NCI-H1694 (cell line): ENCODE measurements around the gene SPTBN5.

Experiments used
- DNase-seq: peaks from one replicate; lab custom pipeline; 2025; lab: John Stamatoyannopoulos, UW

Gene SPTBN5

DNA sequence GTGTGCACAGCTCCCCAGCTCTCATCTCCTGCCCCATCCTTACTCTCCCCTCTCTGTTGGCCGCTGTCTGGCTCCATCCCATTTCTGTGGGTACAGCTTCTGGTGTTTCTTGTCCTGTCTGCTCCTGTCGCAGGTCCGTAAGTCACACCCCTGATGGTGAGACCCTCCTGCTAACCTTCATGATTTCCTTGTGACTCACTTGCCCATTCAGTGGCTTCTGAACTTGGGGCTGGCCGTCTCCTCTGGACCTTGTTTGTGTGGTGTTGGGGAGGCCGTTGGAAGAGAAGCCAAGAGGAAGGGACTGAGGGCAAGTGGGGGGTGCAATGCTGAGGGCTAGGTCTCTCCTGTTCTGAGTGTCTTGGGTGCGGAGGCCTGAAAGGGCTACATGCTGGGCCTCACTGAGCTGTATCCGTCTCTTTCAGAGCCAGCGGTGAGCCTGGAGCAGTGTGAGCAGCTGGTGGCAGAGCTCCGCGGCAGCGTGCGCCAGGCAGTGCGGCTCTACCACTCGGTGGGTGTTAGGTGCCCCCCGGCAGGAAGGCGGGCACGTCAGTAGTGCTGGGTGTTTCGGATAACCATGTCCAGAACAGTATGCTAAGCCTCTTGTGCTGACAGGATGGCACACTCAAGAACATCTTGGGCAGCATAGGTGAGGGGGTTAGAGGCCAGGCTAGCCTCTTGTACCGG lies 69.6 kb downstream of the SPTBN5 start:
- DNase-seq: no peak

DNA sequence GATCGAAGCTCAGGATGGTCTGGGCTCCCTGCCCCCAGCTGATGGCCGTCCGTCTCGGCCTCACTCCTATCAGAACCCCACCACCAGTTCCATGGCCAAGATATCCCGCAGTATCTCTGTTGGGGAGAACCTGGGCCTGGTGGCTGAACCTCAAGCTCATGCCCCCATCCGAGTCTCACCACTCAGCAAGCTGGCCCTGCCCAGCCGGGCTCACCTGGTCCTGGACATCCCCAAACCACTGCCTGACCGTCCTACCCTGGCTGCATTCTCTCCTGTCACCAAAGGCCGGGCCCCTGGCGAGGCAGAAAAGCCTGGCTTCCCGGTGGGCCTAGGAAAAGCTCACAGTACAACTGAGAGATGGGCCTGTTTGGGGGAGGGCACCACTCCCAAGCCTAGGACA lies 70.4 kb downstream of the SPTBN5 start:
- DNase-seq: no peak

DNA sequence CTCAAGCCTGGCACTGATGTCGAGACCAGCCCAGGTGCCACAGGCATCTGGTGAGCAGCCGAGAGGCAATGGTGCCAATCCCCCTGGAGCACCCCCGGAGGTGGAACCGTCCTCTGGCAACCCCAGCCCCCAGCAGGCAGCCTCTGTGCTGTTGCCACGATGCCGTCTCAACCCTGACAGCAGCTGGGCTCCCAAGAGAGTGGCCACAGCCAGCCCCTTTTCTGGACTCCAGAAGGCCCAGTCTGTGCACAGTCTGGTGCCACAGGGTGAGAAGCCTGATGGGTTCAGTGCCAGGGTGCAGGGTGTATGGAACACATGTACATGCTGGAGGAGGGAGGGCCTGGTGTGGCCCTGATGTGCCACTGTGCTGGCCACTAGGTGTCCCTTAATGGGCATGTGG lies 70.9 kb downstream of the SPTBN5 start:
- no peak for DNase-seq

DNA sequence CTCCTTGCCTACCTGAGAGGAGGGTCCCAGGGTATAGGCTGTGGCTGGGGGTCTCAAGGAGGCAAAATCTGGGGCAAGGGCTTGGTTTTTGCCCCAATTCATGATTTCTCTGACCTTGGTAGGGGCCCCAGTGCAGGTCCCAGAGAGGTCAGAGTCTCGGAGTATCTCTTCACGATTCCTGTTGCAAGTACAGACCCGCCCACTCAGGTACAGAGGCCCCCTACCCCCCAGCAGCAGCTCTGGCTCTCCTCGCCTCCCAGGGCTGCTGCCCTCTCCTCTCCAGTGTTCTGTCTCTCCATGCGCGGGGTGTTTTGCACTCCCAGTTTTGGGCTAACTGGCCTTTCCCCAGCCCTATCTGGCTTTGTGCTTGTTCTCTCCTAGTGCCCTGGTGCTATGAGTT lies 71.4 kb downstream of the SPTBN5 start:
- no peak for DNase-seq

DNA sequence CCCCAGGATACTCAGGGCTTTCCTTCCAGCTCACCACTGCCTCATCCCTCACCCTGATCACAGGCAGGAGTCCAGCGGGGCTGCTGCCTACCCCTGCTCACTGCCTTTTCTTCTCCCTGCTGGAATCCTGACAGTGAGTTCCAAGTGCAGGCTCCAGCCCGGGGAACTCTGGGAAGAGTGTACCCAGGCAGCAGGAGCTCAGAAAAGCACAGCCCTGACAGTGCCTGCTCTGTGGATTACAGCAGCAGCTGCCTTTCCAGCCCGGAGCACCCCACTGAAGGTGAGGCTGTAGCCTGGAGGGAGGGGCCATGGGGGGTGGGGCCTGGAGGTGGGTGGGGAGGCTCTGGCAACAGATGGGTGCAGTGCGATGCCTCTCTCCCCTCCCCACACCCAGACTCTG lies 72.0 kb downstream of the SPTBN5 start:
- peak; percentile 18 for DNase-seq

DNA sequence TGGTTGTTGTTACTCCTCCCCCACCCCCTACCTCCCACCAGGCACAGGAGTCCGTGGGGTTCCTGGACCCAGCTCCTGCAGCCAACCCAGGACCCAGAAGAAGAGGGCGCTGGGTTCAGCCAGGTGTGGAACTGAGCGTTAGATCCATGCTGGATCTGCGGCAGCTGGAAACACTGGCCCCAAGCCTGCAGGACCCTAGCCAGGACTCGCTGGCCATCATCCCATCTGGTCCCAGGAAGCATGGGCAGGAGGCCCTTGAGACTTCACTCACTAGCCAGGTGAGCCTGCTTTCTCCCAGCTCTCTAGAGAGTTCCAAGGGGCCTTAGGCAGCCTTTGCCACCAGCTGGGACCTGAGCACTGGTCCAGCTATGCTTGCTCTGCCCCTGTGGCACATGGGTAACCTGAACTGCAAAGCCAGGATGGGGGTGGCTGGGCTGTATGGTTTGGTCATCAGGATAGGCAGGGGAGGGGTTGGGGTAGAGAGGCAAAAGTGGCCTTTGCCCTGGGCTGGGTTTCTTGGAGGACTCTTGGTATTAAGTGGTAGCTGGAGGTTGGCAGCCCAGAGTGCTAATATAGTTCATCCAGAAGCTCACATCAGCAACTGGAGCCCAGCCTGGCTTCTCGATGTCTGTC lies 72.9 kb downstream of the SPTBN5 start:
- no peak for DNase-seq

DNA sequence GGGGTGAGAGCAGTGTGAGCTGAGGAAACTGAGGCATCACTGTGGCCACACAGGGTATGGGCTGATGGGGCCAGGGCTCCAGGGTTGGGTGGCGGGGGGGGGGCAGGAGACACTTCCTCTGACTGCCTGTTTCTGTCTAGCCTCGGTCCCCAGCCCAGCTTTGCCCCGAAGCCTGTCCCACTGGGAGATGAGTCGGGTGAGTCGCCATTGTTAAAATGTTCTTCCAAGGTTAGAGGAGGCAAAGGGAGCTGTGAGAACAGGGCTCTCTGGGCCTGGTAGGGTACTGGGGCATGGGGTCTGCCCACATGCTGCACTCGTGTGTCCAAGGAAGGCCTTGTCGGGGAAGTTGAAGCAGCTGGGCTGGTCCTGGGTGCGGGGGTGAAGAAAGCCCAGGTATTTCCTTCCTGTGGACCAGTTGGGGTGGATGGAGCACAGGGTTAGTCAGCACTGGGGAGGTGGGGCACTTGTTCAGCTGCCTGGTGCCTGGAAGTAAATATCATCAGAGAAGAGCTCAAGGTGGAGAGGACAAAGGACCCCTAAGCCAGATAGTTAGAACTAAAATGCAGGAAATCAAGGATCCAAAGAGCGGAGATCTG lies 74.3 kb downstream of the SPTBN5 start:
- no peak for DNase-seq

DNA sequence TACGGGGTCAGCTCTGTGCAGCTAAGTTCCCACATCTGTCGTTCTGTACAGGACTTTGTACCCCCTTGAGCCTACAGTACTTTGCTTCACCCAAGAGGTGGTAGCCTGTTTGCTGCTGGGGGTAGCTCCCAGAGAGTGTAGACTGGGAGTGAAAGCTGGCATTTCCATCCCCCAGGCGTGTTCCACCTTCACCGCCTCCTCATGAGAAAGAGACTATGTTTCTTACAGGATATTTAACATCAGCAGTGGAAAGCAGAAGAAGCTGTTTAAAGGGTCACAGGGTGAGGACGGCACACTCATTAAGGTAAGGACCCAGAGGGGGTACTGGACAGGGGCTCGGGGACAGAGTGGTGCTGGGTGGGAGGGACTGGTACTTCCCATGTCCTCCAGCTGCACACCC lies 76.1 kb downstream of the SPTBN5 start:
- no peak for DNase-seq

DNA sequence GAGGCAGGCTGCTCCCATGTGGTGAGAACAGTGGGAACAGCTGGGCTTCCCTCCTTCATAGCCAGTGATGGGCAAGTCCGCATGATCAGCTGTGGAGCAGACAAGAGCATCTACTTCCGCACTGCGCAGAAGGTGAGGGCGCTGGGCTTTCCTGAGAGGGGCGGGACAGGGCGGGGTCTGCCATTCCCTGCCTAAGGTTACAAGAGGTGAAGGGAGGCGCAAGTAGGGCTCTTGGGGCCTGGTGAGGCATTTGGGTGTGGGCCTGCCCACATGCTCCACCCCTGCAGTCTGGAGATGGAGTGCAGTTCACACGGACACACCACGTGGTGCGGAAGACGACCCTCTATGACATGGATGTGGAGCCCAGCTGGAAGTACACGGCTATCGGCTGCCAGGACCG lies 76.5 kb downstream of the SPTBN5 start:
- no peak for DNase-seq

DNA sequence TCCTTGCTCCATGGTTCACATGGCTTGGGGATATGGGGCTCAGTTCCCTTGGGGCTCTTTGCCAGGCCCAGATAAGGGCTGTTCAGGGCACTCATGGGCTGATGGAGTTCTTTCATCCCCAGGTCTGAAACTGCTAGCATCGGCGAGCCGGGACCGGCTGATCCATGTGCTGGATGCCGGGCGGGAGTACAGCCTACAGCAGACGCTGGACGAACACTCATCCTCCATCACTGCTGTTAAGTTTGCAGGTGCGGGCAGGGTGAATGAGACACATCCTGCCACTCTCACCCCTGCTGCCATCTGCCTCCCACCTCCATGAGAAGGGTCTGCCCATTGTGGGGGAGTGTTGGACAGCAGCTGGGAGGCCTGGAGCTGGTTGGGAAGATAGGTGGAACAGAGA lies 77.1 kb downstream of the SPTBN5 start:
- no peak for DNase-seq

DNA sequence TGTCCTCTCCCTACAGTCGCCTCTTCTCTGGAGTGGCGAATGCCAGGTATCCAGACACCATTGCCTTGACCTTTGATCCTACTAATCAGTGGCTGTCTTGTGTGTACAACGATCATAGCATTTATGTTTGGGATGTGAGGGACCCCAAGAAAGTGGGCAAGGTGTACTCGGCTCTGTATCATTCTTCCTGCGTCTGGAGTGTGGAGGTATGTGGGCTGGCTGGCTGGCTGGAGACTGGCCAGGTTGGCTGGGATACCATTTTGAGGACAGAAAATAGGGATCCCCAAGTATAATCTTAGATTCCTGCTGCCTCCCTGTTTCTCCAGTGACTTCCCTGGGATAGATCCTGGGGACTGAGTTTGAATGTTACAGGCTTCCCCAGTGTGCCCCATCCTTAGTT lies 79.3 kb downstream of the SPTBN5 start:
- DNase-seq: no peak

DNA sequence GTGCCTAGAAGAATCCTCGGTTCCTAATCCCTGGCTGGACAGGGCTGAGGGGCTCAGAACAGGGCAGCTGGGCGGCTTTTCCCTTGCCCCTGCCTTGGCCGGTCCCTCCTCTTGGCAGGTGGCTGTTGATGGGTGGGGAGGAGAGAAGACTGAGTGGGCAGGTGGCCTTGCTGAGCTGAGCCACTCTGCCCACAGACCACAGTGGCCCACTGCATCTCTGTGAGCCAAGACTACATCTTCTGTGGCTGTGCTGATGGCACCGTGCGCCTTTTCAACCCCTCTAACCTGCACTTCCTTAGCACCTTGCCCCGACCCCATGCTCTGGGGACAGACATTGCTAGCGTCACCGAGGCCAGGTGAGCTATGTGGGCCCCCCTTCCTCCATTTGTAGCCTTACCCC lies 80.4 kb downstream of the SPTBN5 start:
- no peak for DNase-seq

DNA sequence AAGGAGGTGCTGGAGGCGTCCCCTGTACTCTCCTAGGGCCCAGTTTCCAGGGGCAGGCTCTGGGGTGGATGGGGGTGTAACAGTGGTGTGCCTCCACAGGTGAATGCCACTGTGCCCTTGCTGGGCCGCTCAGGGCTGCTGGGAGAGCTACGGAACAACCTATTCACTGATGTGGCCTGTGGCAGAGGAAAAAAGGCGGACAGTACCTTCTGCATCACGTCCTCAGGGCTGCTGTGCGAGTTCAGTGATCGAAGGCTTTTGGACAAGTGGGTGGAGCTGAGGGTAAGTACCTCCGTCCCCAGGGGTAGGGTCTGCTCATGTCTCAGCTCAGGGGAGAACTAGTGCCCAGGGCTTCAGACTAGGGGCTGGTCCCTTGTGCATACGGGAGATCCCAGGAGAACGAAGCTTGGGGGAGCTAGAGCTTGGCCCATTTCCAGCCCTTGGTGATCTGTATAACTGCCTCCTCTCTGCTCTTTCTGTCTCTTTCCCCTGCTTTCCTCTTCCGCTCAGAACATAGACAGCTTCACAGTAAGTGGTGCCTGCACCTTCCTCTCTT lies 81.0 kb downstream of the SPTBN5 start:
- no peak for DNase-seq

DNA sequence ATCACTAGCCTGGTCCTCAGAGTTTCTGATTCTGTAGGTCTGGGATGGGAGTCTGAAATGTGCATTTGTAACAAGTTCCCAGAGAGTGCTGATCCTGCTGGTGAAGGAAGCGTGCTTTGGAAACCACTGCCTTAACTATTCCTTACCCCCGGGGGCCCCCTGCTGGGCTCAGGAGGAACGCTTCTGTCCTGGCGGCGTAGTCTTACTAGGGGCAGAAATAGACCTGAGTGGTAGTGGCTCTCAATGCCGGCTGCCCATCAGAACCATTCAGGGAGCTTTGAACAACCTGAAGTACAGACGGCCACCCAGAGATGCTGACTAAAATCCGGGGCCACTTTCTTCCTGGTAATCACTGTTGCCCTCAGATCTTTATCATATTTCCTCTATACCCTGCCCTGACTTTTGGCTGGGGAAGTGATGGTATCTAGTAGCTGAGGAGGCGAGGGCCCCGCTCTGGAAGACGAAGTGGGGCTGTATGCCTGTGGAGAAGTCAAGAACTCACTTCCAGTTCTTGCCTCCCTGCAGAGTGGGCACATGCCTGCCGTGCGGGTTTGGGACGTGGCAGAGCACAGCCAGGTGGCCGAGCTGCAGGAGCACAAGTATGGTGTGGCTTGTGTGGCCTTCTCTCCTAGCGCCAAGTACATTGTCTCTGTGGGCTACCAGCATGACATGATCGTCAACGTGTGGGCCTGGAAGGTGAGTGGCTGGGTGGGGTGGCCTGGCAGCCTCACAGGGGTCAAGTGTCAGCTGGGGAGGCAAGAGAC lies 82.2 kb downstream of the SPTBN5 start:
- peak; percentile 69 for DNase-seq

DNA sequence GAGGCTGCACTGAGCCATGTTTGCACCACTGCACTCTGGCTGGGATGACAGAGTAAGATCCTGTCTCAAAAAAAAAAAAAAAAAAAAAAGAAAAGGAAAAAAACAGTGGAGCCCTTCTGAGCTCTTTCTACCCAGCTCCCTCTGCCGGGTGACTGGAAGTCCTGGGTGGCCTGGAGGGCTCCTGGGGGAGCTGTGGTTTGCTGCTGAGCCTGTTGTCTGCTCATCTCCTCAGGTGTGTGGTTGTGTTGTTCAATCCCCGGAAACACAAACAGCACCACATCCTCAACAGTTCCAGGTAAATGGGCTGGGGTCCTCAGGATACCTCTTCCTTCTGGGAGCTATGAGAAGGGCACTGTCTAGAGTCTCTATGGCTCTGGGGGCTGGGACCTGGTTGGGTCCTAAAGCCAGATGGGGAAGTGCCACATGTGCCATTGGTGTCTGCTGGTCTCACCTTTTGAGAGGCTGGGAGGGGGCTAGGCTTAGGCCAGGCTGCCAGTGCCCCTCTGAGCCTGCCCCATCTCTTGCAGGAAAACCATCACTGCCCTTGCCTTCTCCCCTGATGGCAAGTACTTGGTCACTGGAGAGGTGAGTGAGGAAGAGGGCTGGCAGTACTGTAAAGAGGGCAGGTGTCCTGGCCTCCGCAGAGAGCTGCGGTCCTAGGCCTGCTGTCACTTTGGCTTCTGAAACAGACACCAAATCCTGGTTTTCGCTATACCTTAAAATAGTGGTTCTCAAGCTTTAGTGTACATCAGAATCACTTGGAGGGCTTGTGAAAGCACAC lies 83.0 kb downstream of the SPTBN5 start:
- no peak for DNase-seq

DNA sequence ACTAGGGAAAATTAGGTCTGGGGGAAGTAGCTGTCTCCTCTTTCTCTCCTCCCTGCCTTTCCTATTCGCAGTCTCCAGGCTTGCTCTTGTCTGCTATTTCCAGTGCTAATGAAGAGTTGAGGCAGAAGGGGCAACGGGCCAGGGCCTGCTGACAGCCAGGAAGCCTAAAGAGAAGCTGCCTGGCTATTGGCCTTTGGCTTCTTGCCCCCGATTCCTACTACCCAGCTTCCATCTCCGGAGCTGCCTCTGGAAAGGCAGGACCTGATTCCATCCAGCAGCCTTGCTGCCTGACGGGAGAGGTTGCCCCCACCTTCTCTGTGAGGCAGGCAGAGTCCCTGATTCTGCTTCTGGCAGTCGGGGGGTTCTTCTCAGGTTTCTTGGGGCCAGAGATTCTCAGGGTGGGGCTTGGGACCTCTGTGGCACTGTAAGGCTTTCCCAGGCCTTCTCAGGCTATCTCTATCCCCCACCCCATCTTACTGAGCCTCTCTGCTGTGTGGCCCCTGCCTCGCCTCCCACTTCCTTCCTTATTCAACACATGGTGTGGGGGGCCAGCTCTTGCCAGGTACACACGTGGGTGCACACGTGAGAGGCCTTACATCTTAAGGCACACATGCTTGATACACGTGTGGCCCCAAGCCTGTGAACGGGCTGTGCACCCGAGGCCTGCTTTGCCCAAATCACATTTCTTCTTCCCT lies 84.2 kb downstream of the SPTBN5 start:
- no peak for DNase-seq

DNA sequence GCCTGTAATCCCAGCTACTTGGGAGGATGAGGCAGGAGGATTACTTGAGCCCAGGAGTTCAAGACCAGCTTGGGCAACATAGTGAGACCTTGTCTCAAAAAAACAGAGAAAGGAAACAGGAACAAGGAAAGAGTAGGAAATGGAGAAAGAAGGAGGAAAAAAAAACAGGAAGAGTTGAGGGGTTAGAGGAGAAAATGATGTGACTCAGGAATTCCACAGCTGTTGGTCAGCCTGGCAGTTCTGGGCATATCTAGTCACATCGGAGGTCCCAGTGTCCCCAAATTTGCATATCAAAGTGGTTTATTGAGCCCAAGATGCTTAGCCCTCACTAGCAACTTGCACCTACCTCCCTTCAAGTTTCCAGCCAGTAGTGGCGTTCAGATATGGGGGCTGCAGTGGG lies 84.7 kb downstream of the SPTBN5 start:
- no peak for DNase-seq

DNA sequence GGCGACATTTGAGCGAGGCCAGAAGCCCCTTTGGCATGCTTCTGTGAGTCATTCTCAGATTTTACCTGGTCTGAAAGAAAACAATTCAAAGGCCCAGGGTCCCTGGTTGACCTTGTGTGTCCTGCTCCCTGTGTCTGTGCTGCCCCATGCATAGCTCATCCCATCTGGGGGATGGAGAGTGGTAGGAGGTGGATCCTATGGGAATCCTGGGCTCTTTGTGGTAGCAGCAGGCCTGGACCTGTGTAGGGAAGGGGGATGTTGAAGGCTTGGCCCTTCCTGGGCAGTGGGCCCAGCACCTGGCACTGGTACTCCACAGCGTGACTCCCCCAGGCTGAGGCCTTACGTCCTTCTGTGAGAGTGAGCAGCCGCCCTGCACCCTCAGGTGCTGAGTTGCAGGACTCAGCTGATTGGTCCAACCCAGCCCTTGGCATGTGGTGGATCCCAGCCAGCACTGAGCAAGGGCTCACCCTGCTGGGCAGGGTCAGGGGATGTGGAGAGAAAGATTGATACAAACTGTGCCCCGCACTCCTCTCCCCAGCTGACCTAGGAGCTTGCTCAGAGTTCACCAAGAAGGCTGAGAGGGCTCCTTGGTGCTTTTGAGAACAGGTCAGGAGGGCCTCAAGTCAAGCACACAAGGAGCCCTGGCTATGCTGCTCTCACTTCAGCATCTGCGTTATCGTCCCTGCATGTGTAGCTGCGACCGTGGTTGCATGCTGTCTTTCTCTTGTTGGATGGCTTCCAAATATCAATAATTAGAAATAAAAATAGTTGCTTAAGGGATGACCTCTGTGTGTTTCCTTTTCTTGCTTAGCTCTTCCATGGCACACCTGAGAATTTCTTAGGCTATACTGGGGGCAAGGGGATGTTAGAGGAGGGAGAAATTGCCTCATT lies 87.3 kb downstream of the SPTBN5 start:
- no peak for DNase-seq

DNA sequence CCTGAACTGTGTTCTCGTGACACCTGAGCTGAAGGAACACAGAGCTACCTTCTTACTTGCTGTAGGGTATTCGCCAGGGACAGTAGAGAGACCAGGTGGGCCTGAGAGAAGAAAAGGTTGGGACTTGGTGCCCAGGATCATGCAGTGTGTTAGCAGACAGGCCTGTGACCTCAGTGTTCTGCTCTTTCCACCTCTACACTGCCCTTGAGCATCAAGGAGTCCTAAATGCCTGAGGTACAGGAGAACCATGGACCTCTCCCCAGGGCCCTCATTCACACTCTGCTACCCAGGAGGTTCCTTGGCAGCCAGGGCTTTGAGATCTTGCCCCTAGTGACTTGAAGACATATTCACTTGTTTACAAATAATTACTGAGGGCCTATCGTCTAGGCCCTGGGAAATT lies 88.1 kb downstream of the SPTBN5 start:
- no peak for DNase-seq
